Activated naive CD4-positive, alpha-beta T cell treated with anti-CD3 and anti-CD28 coated beads, Interleukin-2, amount 50 U/mL, for 24 hours (primary cell): Measurements from ENCODE around the gene FBXW10.
"Not testable (repeated sequence)": the region's sequence is repeated elsewhere in the genome, so short reads cannot be mapped to it uniquely, and the experiment has no call there.

Experiments
- H3K27ac Mint-ChIP-seq: one replicate; pipeline ENCODE4 v1.8.0; 2021; ENCODE audit warnings: mild to moderate bottlenecking, mixed read lengths
- H3K27me3 Mint-ChIP-seq: one replicate; pipeline ENCODE4 v1.8.0; 2021; ENCODE audit warnings: mixed read lengths
- H3K36me3 Mint-ChIP-seq: one replicate; pipeline ENCODE4 v1.8.0; 2021; ENCODE audit warnings: mixed read lengths
- H3K4me1 Mint-ChIP-seq: one replicate; pipeline ENCODE4 v1.8.0; 2021; ENCODE audit warnings: mixed read lengths
- H3K4me3 Mint-ChIP-seq: one replicate; pipeline ENCODE4 v1.8.0; 2021; ENCODE audit warnings: mild to moderate bottlenecking, mixed read lengths
- H3K9me3 Mint-ChIP-seq: one replicate; pipeline ENCODE4 v1.8.0; 2021; ENCODE audit warnings: mixed read lengths

The FBXW10 gene

GRCh38 chr17:18741228-18741627 is 2.6 kb upstream of the FBXW10 start:
- not testable (repeated sequence) for H3K27me3 Mint-ChIP-seq, H3K9me3 Mint-ChIP-seq, H3K36me3 Mint-ChIP-seq, H3K4me3 Mint-ChIP-seq, H3K27ac Mint-ChIP-seq, H3K4me1 Mint-ChIP-seq

GRCh38 chr17:18744726-18745125 is 872 bp downstream of the FBXW10 start:
- not testable (repeated sequence) for H3K36me3 Mint-ChIP-seq, H3K27me3 Mint-ChIP-seq, H3K4me1 Mint-ChIP-seq, H3K4me3 Mint-ChIP-seq, H3K27ac Mint-ChIP-seq, H3K9me3 Mint-ChIP-seq

- not testable (repeated sequence) for H3K9me3 Mint-ChIP-seq, H3K36me3 Mint-ChIP-seq, H3K4me3 Mint-ChIP-seq, H3K27me3 Mint-ChIP-seq, H3K27ac Mint-ChIP-seq, H3K4me1 Mint-ChIP-seq
These were observed 2.7 kb downstream of the FBXW10 start for GRCh38 chr17:18746551-18746950.

GRCh38 chr17:18747501-18747900 is 3.6 kb downstream of the FBXW10 start:
- not testable (repeated sequence) for H3K9me3 Mint-ChIP-seq, H3K4me3 Mint-ChIP-seq, H3K27ac Mint-ChIP-seq, H3K36me3 Mint-ChIP-seq, H3K4me1 Mint-ChIP-seq, H3K27me3 Mint-ChIP-seq

- not testable (repeated sequence) for H3K36me3 Mint-ChIP-seq, H3K4me1 Mint-ChIP-seq, H3K4me3 Mint-ChIP-seq, H3K9me3 Mint-ChIP-seq, H3K27me3 Mint-ChIP-seq, H3K27ac Mint-ChIP-seq
These were observed 6.4 kb downstream of the FBXW10 start for GRCh38 chr17:18750242-18750641.

- H3K36me3 Mint-ChIP-seq, H3K4me3 Mint-ChIP-seq, H3K9me3 Mint-ChIP-seq, H3K27ac Mint-ChIP-seq, H3K27me3 Mint-ChIP-seq, H3K4me1 Mint-ChIP-seq: not testable (repeated sequence)
These were observed 10.1 kb downstream of the FBXW10 start for GRCh38 chr17:18753829-18754409.

- not testable (repeated sequence) for H3K9me3 Mint-ChIP-seq, H3K36me3 Mint-ChIP-seq, H3K4me3 Mint-ChIP-seq, H3K27me3 Mint-ChIP-seq, H3K27ac Mint-ChIP-seq, H3K4me1 Mint-ChIP-seq
These were observed 12.1 kb downstream of the FBXW10 start for GRCh38 chr17:18755969-18756368.

GRCh38 chr17:18757368-18758044 is 13.7 kb downstream of the FBXW10 start:
- not testable (repeated sequence) for H3K27ac Mint-ChIP-seq, H3K36me3 Mint-ChIP-seq, H3K4me1 Mint-ChIP-seq, H3K4me3 Mint-ChIP-seq, H3K27me3 Mint-ChIP-seq, H3K9me3 Mint-ChIP-seq

GRCh38 chr17:18758344-18758743 is 14.5 kb downstream of the FBXW10 start:
- not testable (repeated sequence) for H3K4me1 Mint-ChIP-seq, H3K36me3 Mint-ChIP-seq, H3K27me3 Mint-ChIP-seq, H3K9me3 Mint-ChIP-seq, H3K27ac Mint-ChIP-seq, H3K4me3 Mint-ChIP-seq

- H3K9me3 Mint-ChIP-seq, H3K4me1 Mint-ChIP-seq, H3K27ac Mint-ChIP-seq, H3K36me3 Mint-ChIP-seq, H3K4me3 Mint-ChIP-seq, H3K27me3 Mint-ChIP-seq: not testable (repeated sequence)
These were observed 16.4 kb downstream of the FBXW10 start for GRCh38 chr17:18760221-18760620.

- not testable (repeated sequence) for H3K4me1 Mint-ChIP-seq, H3K9me3 Mint-ChIP-seq, H3K4me3 Mint-ChIP-seq, H3K27ac Mint-ChIP-seq, H3K36me3 Mint-ChIP-seq, H3K27me3 Mint-ChIP-seq
These were observed 26.7 kb downstream of the FBXW10 start for GRCh38 chr17:18770572-18770971.

GRCh38 chr17:18771066-18771465 is 27.2 kb downstream of the FBXW10 start:
- not testable (repeated sequence) for H3K36me3 Mint-ChIP-seq, H3K27me3 Mint-ChIP-seq, H3K9me3 Mint-ChIP-seq, H3K4me1 Mint-ChIP-seq, H3K27ac Mint-ChIP-seq, H3K4me3 Mint-ChIP-seq

GRCh38 chr17:18772471-18772870 is 28.6 kb downstream of the FBXW10 start:
- H3K4me1 Mint-ChIP-seq, result no peaks in the 10 kb centered on the region
- no peak overlapping the region for H3K4me3 Mint-ChIP-seq
- no peaks in the 10 kb centered on the region for H3K27me3 Mint-ChIP-seq

GRCh38 chr17:18780991-18781718 is 37.3 kb downstream of the FBXW10 start, which contains the start of gene TVP23B:
TVP23B (plus strand) TSS chr17:18781183; CDS start chr17:18781294, 111 bp downstream.
- not testable (repeated sequence) for H3K36me3 Mint-ChIP-seq, H3K27me3 Mint-ChIP-seq, H3K9me3 Mint-ChIP-seq
- Mint-ChIP-seq H3K27ac (peak within 1 kb of the TSS; percentile 94), H3K4me3 (peak within 1 kb of the TSS; percentile 88), H3K4me1 (peaks cover 29% of the 10 kb centered on the region)

More at GRCh38 chr17:18772471-18772870, 28.6 kb downstream of the FBXW10 start:
- no peaks in the 10 kb centered on the region for H3K36me3 Mint-ChIP-seq
- no peaks in the 10 kb centered on the region for H3K9me3 Mint-ChIP-seq
- H3K27ac Mint-ChIP-seq, result no peak overlapping the region

- not testable (repeated sequence) for H3K9me3 Mint-ChIP-seq, H3K27ac Mint-ChIP-seq, H3K27me3 Mint-ChIP-seq, H3K36me3 Mint-ChIP-seq
- peak overlapping the region; percentile 82 for H3K4me3 Mint-ChIP-seq
- peaks cover 29% of the 10 kb centered on the region for H3K4me1 Mint-ChIP-seq
These were observed 38.0 kb downstream of the FBXW10 start for GRCh38 chr17:18781805-18782204.

- not testable (repeated sequence) for H3K27ac Mint-ChIP-seq, H3K4me3 Mint-ChIP-seq, H3K27me3 Mint-ChIP-seq, H3K36me3 Mint-ChIP-seq, H3K9me3 Mint-ChIP-seq
- H3K4me1 Mint-ChIP-seq, result peaks cover 42% of the 10 kb centered on the region
These were observed 42.1 kb downstream of the FBXW10 start for GRCh38 chr17:18785933-18786332.

GRCh38 chr17:18786890-18787289 is 43.0 kb downstream of the FBXW10 start:
- not testable (repeated sequence) for H3K9me3 Mint-ChIP-seq, H3K27me3 Mint-ChIP-seq, H3K36me3 Mint-ChIP-seq, H3K4me3 Mint-ChIP-seq, H3K27ac Mint-ChIP-seq
- H3K4me1 Mint-ChIP-seq, result peaks cover 42% of the 10 kb centered on the region
